Gastroesophageal sphincter (tissue), 3 donors: ENCODE measurements around the gene KCNK18.

Experiments used
- CTCF ChIP-seq, 4 experiments: fragments of 200-600 bp in 2 of 4; fragments of 450-650 bp in 2 of 4; sonication (generic) in 1 of 4; IDR thresholded peaks; one replicate each; pipeline ENCODE4 v1.5.1; 2017 to 2019; ENCODE audit warnings: antibody characterized with exemption in 4 of 4, mild to moderate bottlenecking in 2 of 4, moderate library complexity in 2 of 4
- POLR2A ChIP-seq, 2 donors: fragments of 450-650 bp; IDR thresholded peaks; one replicate each; pipeline ENCODE4 v1.6.1; 2017; ENCODE audit warnings: antibody characterized with exemption in 2 of 2, mild to moderate bottlenecking in 2 of 2, moderate library complexity in 1 of 2

- TF ChIP-seq CTCF (IDR thresholded peaks at IDR 0.05) (no peak), POLR2A (IDR thresholded peaks at IDR 0.05) (no peak)
Measured at GRCh38 chr10:117223693-117224430, 26.6 kb downstream of the KCNK18 start.
